ENCODE results near the gene LYRM9. TPM values are rescaled to one million over a fixed set of nuclear protein-coding genes. Genes with fewer than 3 reads are reported as not detected.

Gene LYRM9
- polyA plus RNA-seq, 1 donor from 2014 or later, result 83.8 TPM

DNA sequence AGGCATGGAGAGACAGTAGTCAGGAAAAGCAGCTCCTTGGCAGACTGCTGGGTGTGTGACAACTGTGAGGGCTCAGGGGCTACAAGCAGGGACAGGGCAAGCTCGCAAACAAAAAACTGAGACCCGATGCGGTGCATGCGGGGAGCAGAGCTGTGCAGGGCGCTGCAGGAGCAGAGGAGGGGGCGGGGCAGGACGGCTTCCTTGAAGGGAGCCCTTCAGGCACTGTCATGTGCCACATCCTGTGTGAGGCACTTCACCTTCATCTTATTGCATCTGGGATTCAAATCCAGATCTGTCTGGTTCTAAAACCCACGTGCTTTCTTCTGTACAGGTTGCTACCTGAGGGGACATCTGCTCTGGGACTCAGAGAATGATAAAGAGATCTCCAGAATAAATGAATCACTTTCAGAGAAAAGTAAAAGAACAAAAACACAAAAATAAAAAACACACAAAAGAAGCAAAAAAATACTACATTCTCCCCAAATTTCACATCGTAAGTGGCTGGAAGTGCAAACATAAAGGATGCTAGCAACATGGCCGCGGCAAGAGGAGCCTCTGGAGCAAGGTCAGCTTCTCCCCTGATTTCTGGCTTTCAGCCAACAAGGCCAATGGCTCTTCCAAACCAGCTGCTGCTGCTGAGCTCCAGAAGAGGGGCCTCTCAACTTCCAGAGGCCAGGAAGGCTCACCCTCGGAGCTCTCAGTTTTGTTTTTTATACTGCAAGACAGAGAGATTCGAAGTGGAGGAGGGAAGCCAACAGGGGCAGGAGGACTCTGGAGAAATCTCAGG lies 14.2 kb downstream of the LYRM9 start:
- Histone ChIP-seq H3K9me3 (ENCODE audit: low read length) (no peaks in the 10 kb centered on the region), H3K36me3 (ENCODE audit: insufficient read depth, low read length) (no peaks in the 10 kb centered on the region), H3K9ac (ENCODE audit: low read length) (no peak overlapping the region), H2AFZ (ENCODE audit: low read depth, low read length) (no peak overlapping the region), H3K27me3 (ENCODE audit: insufficient read depth, low read depth, low read length) (no peaks in the 10 kb centered on the region), H3K4me2 (ENCODE audit: low read length) (no peak overlapping the region), H3K27ac (ENCODE audit: low read length) (no peak overlapping the region), H3K79me2 (replicated peaks; ENCODE audit: insufficient read depth, low read length) (no peaks in the 10 kb centered on the region), H4K20me1 (ENCODE audit: insufficient read depth) (no peaks in the 10 kb centered on the region), H3F3A (ENCODE audit: insufficient read depth, low read length, poor library complexity, severe bottlenecking) (no peaks in the 10 kb centered on the region), H3K9me2 (ENCODE audit: insufficient read depth, low read length) (no peaks in the 10 kb centered on the region), H3K4me3 (ENCODE audit: low read length) (no peak overlapping the region)
- TF ChIP-seq, protein P1, sequence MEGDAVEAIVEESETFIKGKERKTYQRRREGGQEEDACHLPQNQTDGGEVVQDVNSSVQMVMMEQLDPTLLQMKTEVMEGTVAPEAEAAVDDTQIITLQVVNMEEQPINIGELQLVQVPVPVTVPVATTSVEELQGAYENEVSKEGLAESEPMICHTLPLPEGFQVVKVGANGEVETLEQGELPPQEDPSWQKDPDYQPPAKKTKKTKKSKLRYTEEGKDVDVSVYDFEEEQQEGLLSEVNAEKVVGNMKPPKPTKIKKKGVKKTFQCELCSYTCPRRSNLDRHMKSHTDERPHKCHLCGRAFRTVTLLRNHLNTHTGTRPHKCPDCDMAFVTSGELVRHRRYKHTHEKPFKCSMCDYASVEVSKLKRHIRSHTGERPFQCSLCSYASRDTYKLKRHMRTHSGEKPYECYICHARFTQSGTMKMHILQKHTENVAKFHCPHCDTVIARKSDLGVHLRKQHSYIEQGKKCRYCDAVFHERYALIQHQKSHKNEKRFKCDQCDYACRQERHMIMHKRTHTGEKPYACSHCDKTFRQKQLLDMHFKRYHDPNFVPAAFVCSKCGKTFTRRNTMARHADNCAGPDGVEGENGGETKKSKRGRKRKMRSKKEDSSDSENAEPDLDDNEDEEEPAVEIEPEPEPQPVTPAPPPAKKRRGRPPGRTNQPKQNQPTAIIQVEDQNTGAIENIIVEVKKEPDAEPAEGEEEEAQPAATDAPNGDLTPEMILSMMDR (IDR thresholded peaks at IDR 0.05; ENCODE audit: poor library complexity, severe bottlenecking), result no peak
- TF ChIP-seq EZH2 (IDR thresholded peaks at IDR 0.05; ENCODE audit: borderline replicate concordance, insufficient read depth, low read length, poor library complexity, severe bottlenecking), result no peak
- TF ChIP-seq POLR2AphosphoS5 (IDR thresholded peaks at IDR 0.05), result no peak
- TF ChIP-seq MXI1 (conservative IDR thresholded peaks at IDR 0.05; ENCODE audit: poor library complexity, severe bottlenecking), result no peak
- no peak for TF ChIP-seq SMC3 (conservative IDR thresholded peaks at IDR 0.05; ENCODE audit: poor library complexity)
- TF ChIP-seq, protein P2, sequence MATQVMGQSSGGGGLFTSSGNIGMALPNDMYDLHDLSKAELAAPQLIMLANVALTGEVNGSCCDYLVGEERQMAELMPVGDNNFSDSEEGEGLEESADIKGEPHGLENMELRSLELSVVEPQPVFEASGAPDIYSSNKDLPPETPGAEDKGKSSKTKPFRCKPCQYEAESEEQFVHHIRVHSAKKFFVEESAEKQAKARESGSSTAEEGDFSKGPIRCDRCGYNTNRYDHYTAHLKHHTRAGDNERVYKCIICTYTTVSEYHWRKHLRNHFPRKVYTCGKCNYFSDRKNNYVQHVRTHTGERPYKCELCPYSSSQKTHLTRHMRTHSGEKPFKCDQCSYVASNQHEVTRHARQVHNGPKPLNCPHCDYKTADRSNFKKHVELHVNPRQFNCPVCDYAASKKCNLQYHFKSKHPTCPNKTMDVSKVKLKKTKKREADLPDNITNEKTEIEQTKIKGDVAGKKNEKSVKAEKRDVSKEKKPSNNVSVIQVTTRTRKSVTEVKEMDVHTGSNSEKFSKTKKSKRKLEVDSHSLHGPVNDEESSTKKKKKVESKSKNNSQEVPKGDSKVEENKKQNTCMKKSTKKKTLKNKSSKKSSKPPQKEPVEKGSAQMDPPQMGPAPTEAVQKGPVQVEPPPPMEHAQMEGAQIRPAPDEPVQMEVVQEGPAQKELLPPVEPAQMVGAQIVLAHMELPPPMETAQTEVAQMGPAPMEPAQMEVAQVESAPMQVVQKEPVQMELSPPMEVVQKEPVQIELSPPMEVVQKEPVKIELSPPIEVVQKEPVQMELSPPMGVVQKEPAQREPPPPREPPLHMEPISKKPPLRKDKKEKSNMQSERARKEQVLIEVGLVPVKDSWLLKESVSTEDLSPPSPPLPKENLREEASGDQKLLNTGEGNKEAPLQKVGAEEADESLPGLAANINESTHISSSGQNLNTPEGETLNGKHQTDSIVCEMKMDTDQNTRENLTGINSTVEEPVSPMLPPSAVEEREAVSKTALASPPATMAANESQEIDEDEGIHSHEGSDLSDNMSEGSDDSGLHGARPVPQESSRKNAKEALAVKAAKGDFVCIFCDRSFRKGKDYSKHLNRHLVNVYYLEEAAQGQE (IDR thresholded peaks at IDR 0.05; ENCODE audit: borderline replicate concordance), result no peak
- TF ChIP-seq TAF1 (IDR thresholded peaks at IDR 0.05; ENCODE audit: low read depth), result no peak
- no peak for TF ChIP-seq RAD21 (conservative IDR thresholded peaks at IDR 0.05)
- TF ChIP-seq EP300 (conservative IDR thresholded peaks at IDR 0.05; ENCODE audit: poor library complexity, severe bottlenecking), result no peak

DNA sequence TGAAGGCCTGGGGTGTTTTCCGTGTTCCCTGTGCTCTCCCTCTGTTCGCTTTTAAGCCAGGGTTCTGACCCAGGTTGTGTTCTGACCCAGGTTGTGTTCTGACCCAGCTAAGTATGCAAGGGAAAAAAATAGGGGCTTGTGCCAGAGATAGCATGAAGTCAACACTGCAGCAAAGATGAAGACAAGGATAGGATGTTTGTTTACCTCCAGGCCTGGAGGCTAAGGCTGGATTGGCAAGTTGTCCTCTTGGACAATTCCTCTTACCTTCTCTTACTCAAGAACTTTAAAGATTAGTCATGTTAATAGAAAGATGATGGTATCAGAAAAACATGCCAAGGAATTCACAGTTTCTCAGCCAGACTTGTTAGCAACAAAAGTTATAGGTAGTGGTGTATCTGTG lies 19.4 kb downstream of the LYRM9 start:
- no peak overlapping the region for H3K4me3 ChIP-seq (ENCODE audit: low read length)
- H3K27me3 ChIP-seq (ENCODE audit: insufficient read depth, low read depth, low read length), result no peaks in the 10 kb centered on the region
- no peaks in the 10 kb centered on the region for H3K79me2 ChIP-seq (replicated peaks; ENCODE audit: insufficient read depth, low read length)
- peaks cover 3% of the 10 kb centered on the region for H3K36me3 ChIP-seq (ENCODE audit: insufficient read depth, low read length)
- no peaks in the 10 kb centered on the region for H3K9me3 ChIP-seq (ENCODE audit: low read length)
- H3F3A ChIP-seq (ENCODE audit: insufficient read depth, low read length, poor library complexity, severe bottlenecking), result no peaks in the 10 kb centered on the region
- H3K4me2 ChIP-seq (ENCODE audit: low read length), result no peak overlapping the region
- no peaks in the 10 kb centered on the region for H4K20me1 ChIP-seq (ENCODE audit: insufficient read depth)
- H3K9me2 ChIP-seq (ENCODE audit: insufficient read depth, low read length), result no peaks in the 10 kb centered on the region
- H3K9ac ChIP-seq (ENCODE audit: low read length), result no peak overlapping the region
- no peak for TF ChIP-seq MXI1 (conservative IDR thresholded peaks at IDR 0.05; ENCODE audit: poor library complexity, severe bottlenecking)
- TF ChIP-seq, protein P2 (IDR thresholded peaks at IDR 0.05; ENCODE audit: borderline replicate concordance), result no peak
- no peak for TF ChIP-seq POLR2AphosphoS5 (IDR thresholded peaks at IDR 0.05)
- no peak for TF ChIP-seq EP300 (conservative IDR thresholded peaks at IDR 0.05; ENCODE audit: poor library complexity, severe bottlenecking)
- no peak for TF ChIP-seq RAD21 (conservative IDR thresholded peaks at IDR 0.05)
- TF ChIP-seq, protein P1 (IDR thresholded peaks at IDR 0.05; ENCODE audit: poor library complexity, severe bottlenecking), result no peak
- TF ChIP-seq EZH2 (IDR thresholded peaks at IDR 0.05; ENCODE audit: borderline replicate concordance, insufficient read depth, low read length, poor library complexity, severe bottlenecking), result no peak
- TF ChIP-seq SMC3 (conservative IDR thresholded peaks at IDR 0.05; ENCODE audit: poor library complexity), result no peak
- TF ChIP-seq TAF1 (IDR thresholded peaks at IDR 0.05; ENCODE audit: low read depth), result no peak
- H2AFZ ChIP-seq (ENCODE audit: low read depth, low read length), result no peak overlapping the region
- no peak overlapping the region for H3K27ac ChIP-seq (ENCODE audit: low read length)
